Caco-2 (cell line): ENCODE data around the gene AK2. TPM values are rescaled to one million over a fixed set of nuclear protein-coding genes. Genes with fewer than 3 reads are reported as not detected.

Experiments used
- BruUV-seq: library from RNA; stranded (reverse); fragments of 400-500 nt; replicated peaks from 2 replicates; lab custom pipeline; 2021; lab: Mats Ljungman, UMichigan
- CTCF ChIA-PET: fragments of 300-600 bp; sonication (Branson Sonifier 250); formaldehyde crosslinking; loops from one replicate; lab custom pipeline; 2022; ENCODE audit warnings: antibody characterized with exemption; lab: Charles Lee
- POLR2A ChIA-PET: fragments of 300-600 bp; sonication (Branson Sonifier 250); formaldehyde crosslinking; loops from one replicate; lab custom pipeline; 2022; ENCODE audit warnings: antibody characterized with exemption; lab: Charles Lee
- DNase-seq, 2 experiments: peaks; one replicate each; pipeline versions ENCODE4 v3.0.0 to v3.0.0-alpha.2; 2020 to 2022
- H3K27me3 ChIP-seq: replicated peaks from 2 replicates; pipeline ENCODE4 v1.6.0; 2011; ENCODE audit warnings: low read length; ENCODE audit not compliant: control insufficient read depth, insufficient read depth
- H3K36me3 ChIP-seq: 2 replicates; pipeline ENCODE4 v1.5.1; 2011; ENCODE audit warnings: low read length; ENCODE audit not compliant: control insufficient read depth, insufficient read depth
- H3K4me1 ChIP-seq: fragments of 250-450 bp; sonication (Bioruptor Pico); 2 replicates; pipeline ENCODE4 v1.5.1; 2020; ENCODE audit warnings: mild to moderate bottlenecking
- H3K4me3 ChIP-seq: 2 replicates; pipeline ENCODE4 v1.5.1; 2011; ENCODE audit warnings: low read depth, mild to moderate bottlenecking, control low read depth, low read length
- H3K9me3 ChIP-seq: fragments of 250-450 bp; sonication (Bioruptor Pico); 2 replicates; pipeline ENCODE4 v1.5.1; 2020; ENCODE audit warnings: mild to moderate bottlenecking, moderate library complexity
- H3K27ac Mint-ChIP-seq: one replicate; pipeline ENCODE4 v1.8.0; 2022; ENCODE audit warnings: mixed read lengths; ENCODE audit not compliant: unreplicated experiment
- H3K27me3 Mint-ChIP-seq: one replicate; pipeline ENCODE4 v1.8.0; 2022; ENCODE audit warnings: mixed read lengths; ENCODE audit not compliant: insufficient read depth, unreplicated experiment
- H3K36me3 Mint-ChIP-seq: one replicate; pipeline ENCODE4 v1.8.0; 2022; ENCODE audit warnings: mild to moderate bottlenecking, mixed read lengths; ENCODE audit not compliant: insufficient read depth, unreplicated experiment
- H3K4me1 Mint-ChIP-seq: one replicate; pipeline ENCODE4 v1.8.0; 2022; ENCODE audit warnings: low read depth, mixed read lengths; ENCODE audit not compliant: unreplicated experiment
- H3K4me3 Mint-ChIP-seq: one replicate; pipeline ENCODE4 v1.8.0; 2022; ENCODE audit warnings: mild to moderate bottlenecking, moderate library complexity, mixed read lengths; ENCODE audit not compliant: unreplicated experiment
- H3K9me3 Mint-ChIP-seq: one replicate; pipeline ENCODE4 v1.8.0; 2022; ENCODE audit warnings: mixed read lengths; ENCODE audit not compliant: unreplicated experiment
- CTCF ChIP-seq, 2 experiments: fragments of 200-600 bp in 1 of 2; IDR thresholded peaks; 1 replicate in 1 of 2; 2 replicates in 1 of 2; pipeline versions ENCODE4 v1.5.1 to v1.8.0; 2011 to 2022; ENCODE audit warnings: antibody characterized with exemption in 1 of 2, control low read depth in 1 of 2, inconsistent platforms in 1 of 2, low read depth in 1 of 2, low read length in 1 of 2, mild to moderate bottlenecking in 1 of 2, moderate library complexity in 1 of 2; ENCODE audit not compliant: insufficient read depth in 1 of 2, severe bottlenecking in 1 of 2, unreplicated experiment in 1 of 2
- intact Hi-C: fragments of 100-400 bp; cut with micrococcal nuclease; formaldehyde crosslinking; loops from one replicate; pipeline ENCODE4 v1.10.0; 2022; ENCODE audit not compliant: unreplicated experiment
- total RNA-seq: library from RNA; stranded (reverse); gene quantifications from 2 replicates; pipeline ENCODE4 v1.2.3, GENCODE V29; 2022

The AK2 gene
- total RNA-seq, 1 experiment from 2014 or later: 127 TPM

- H3K36me3 ChIP-seq: no peaks in the 10 kb centered on the region
- Mint-ChIP-seq H3K4me3 (no peak overlapping the region), H3K27me3 (peaks cover 5% of the 10 kb centered on the region), H3K27ac (no peak overlapping the region), H3K4me1 (peaks cover 6% of the 10 kb centered on the region), H3K36me3 (peaks cover 8% of the 10 kb centered on the region), H3K9me3 (no peaks in the 10 kb centered on the region)
- H3K27me3 ChIP-seq: no peaks in the 10 kb centered on the region
- H3K9me3 ChIP-seq: no peaks in the 10 kb centered on the region
- intact Hi-C loops: loop anchor here (10.0 kb wide), 1 partner anchor 151 kb away; no protein-coding TSS in a partner anchor
- H3K4me3 ChIP-seq: no peak overlapping the region
- CTCF ChIA-PET: interaction anchor here (0.7 kb wide), 1 partner anchor 151 kb away, joined by 5 read pairs; no protein-coding TSS in a partner anchor
- no peak for TF ChIP-seq CTCF (IDR thresholded peaks at IDR 0.05; ENCODE audit: insufficient read depth in 1 of 2, low read depth in 1 of 2, low read length in 1 of 2, severe bottlenecking in 1 of 2, unreplicated experiment in 1 of 2)
- POLR2A ChIA-PET: no interaction called here
- no peak for DNase-seq
- no peaks in the 10 kb centered on the region for H3K4me1 ChIP-seq
- no TSS peak for BruUV-seq
These were observed 48.6 kb upstream of the AK2 start for GRCh38 chr1:33085332-33085731.

- Mint-ChIP-seq H3K4me1 (peaks cover 6% of the 10 kb centered on the region), H3K9me3 (no peaks in the 10 kb centered on the region), H3K36me3 (peaks cover 8% of the 10 kb centered on the region), H3K27ac (no peak overlapping the region), H3K4me3 (peak overlapping the region; percentile 66), H3K27me3 (peaks cover 5% of the 10 kb centered on the region)
- Histone ChIP-seq H3K4me3 (no peak overlapping the region), H3K27me3 (no peaks in the 10 kb centered on the region), H3K9me3 (no peaks in the 10 kb centered on the region), H3K4me1 (no peaks in the 10 kb centered on the region), H3K36me3 (no peaks in the 10 kb centered on the region)
- ChIA-PET POLR2A (no interaction called here), CTCF (no interaction called here)
- no peak for TF ChIP-seq CTCF (IDR thresholded peaks at IDR 0.05; ENCODE audit: insufficient read depth in 1 of 2, low read depth in 1 of 2, low read length in 1 of 2, severe bottlenecking in 1 of 2, unreplicated experiment in 1 of 2)
- no peak for DNase-seq
- no TSS peak for BruUV-seq
- intact Hi-C loops: loop anchor here (10.0 kb wide), 1 partner anchor 148 kb away; no protein-coding TSS in a partner anchor
These were observed 46.0 kb upstream of the AK2 start for GRCh38 chr1:33082575-33083108.

GRCh38 chr1:33081554-33082305 lies 45.0 kb upstream of the AK2 start:
- BruUV-seq: no TSS peak
- peak overlapping the region; percentile 66 for H3K4me3 Mint-ChIP-seq
- no peaks in the 10 kb centered on the region for H3K4me1 ChIP-seq
- POLR2A ChIA-PET: interaction anchor here (1.2 kb wide), 1 partner anchor 90 kb away, joined by 3 read pairs; no protein-coding TSS in a partner anchor
- H3K36me3 Mint-ChIP-seq: peaks cover 8% of the 10 kb centered on the region
- peaks cover 5% of the 10 kb centered on the region for H3K27me3 Mint-ChIP-seq
- CTCF ChIA-PET: interaction anchor here (1.7 kb wide), 1 partner anchor 74 kb away, joined by 5 read pairs; no protein-coding TSS in a partner anchor
- DNase-seq: peak in 1 of 2 experiments; percentile 6
- no peak for TF ChIP-seq CTCF (IDR thresholded peaks at IDR 0.05; ENCODE audit: insufficient read depth in 1 of 2, low read depth in 1 of 2, low read length in 1 of 2, severe bottlenecking in 1 of 2, unreplicated experiment in 1 of 2)
- H3K27ac Mint-ChIP-seq: no peak overlapping the region
- peaks cover 6% of the 10 kb centered on the region for H3K4me1 Mint-ChIP-seq
- no peaks in the 10 kb centered on the region for H3K9me3 ChIP-seq
- H3K36me3 ChIP-seq: no peaks in the 10 kb centered on the region
- intact Hi-C loops: loop anchor here (10.0 kb wide), 1 partner anchor 147 kb away; no protein-coding TSS in a partner anchor
- peak overlapping the region; percentile 54 for H3K4me3 ChIP-seq
- no peaks in the 10 kb centered on the region for H3K27me3 ChIP-seq
- no peaks in the 10 kb centered on the region for H3K9me3 Mint-ChIP-seq
